BJ (cell line): ENCODE measurements around the gene DUSP6. TPM values are rescaled to one million over a fixed set of nuclear protein-coding genes. Genes with fewer than 3 reads are reported as not detected.

Experiments used
- CTCF ChIA-PET: fragments of 350-600 bp; formaldehyde crosslinking; extraction: SDS; loops from one replicate; lab custom pipeline; 2021; ENCODE audit warnings: antibody characterized with exemption, inconsistent platforms; lab: Yijun Ruan, JAX
- POLR2A ChIA-PET: fragments of 300-600 bp; sonication (Branson Sonifier 250); formaldehyde crosslinking; extraction: SDS; loops from one replicate; lab custom pipeline; 2021; ENCODE audit warnings: antibody characterized with exemption; lab: Charles Lee
- DNase-seq: peaks from one replicate; pipeline ENCODE4 v3.0.0-alpha.2; 2011; ENCODE audit warnings: low read depth
- H3K27me3 ChIP-seq: 2 replicates; pipeline ENCODE4 v1.6.0; 2011; ENCODE audit warnings: low read length; ENCODE audit not compliant: control insufficient read depth, insufficient read depth
- H3K36me3 ChIP-seq: 2 replicates; pipeline ENCODE4 v1.5.1; 2011; ENCODE audit warnings: low read length; ENCODE audit not compliant: control insufficient read depth, insufficient read depth
- H3K4me3 ChIP-seq: 2 replicates; pipeline ENCODE4 v1.5.1; 2011; ENCODE audit warnings: low read depth, mild to moderate bottlenecking, control low read depth, low read length
- polyA plus RNA-seq: library from polyadenylated mRNA; depleted of rRNA; stranded (reverse); fragments of >200 nt; gene quantifications from 2 replicates; pipeline ENCODE4 v1.2.3, GENCODE V29; 2011
- TF ChIP-seq, protein P1 (sequence below): IDR thresholded peaks from 2 replicates; pipeline ENCODE4 v1.5.1; 2011; ENCODE audit warnings: low read depth, mild to moderate bottlenecking, control low read depth, inconsistent platforms, low read length, moderate library complexity; ENCODE audit not compliant: insufficient read depth

Gene DUSP6
- polyA plus RNA-seq, 1 experiment, result 26.6 TPM

DNA sequence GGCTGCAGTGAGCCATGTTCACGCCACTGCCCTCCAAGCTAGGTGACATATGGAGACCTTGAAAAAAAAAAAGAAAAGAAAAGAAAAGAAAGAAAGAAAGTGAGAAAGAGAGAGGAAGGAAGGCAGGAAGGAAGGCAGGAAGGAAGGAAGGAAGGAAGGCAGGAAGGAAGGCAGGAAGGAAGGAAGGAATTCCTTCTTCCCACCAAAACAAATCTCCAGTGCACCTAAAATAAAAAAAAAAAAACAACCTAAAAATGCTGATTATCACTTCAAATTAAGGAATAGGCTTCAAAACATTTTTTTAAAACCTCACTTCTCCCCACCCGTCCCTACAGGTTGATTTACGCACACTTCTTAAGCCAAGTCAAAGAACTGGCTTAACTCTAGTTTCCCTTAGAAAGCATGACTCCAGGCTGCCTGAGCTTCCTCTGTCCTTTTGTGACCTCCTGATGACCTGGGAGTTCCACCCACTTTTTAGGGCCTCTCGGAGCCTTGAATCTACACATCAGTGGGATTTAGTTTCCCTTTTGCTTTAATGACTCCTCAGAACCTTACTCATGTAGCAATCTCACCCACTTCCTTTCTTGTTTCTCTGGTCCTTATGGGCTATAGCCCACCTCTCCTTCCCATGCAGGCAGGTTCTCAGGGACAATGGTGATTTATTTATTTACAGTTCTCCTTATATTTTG is 18.6 kb downstream of the DUSP6 start:
- no peak overlapping the region for H3K4me3 ChIP-seq
- no peaks in the 10 kb centered on the region for H3K27me3 ChIP-seq
- no peak for DNase-seq
- CTCF ChIA-PET, result no interaction called here
- TF ChIP-seq, protein P1, sequence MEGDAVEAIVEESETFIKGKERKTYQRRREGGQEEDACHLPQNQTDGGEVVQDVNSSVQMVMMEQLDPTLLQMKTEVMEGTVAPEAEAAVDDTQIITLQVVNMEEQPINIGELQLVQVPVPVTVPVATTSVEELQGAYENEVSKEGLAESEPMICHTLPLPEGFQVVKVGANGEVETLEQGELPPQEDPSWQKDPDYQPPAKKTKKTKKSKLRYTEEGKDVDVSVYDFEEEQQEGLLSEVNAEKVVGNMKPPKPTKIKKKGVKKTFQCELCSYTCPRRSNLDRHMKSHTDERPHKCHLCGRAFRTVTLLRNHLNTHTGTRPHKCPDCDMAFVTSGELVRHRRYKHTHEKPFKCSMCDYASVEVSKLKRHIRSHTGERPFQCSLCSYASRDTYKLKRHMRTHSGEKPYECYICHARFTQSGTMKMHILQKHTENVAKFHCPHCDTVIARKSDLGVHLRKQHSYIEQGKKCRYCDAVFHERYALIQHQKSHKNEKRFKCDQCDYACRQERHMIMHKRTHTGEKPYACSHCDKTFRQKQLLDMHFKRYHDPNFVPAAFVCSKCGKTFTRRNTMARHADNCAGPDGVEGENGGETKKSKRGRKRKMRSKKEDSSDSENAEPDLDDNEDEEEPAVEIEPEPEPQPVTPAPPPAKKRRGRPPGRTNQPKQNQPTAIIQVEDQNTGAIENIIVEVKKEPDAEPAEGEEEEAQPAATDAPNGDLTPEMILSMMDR, result no peak
- POLR2A ChIA-PET, result no interaction called here
- H3K36me3 ChIP-seq, result no peaks in the 10 kb centered on the region

DNA sequence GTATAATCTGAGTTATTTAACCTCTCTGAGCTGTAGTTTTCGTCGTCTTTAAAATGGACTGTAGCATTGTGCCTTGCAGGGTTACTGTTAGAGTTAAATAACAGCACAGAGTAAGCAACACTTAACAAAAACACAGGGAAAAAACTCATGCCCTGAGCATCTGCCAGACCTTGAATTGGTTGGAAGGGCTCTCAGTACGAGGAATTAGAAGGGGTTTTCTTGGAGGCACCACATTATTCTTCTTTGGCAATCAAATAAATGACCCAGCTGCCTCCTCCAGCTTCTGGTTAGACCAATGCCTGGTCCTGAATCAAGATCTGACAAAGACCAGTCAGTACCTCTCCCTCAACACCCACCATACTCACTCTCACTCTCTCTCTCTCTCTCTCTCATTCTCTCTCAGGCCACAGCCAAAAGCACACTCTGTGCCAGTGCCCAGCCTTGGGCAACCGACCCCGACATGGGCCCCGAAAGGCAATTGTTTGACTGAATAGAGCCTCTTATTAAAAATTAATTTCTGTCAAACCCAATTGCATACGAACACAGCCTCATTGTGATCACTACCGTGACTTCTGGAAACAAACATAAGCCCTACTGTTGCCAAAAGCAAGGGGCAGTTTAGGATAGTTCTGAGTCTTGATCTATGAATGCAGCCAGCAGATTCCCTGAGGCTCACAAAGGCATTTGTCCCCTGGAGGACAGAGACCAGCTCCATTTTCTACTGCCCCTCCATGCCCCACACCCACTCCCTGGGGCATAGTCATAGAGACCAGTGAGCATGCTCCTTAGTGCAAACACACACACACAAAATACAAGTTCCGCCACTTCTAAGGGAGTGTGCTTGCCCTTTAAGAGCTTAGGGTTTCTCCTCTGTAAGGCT is 23.9 kb downstream of the DUSP6 start:
- ChIA-PET POLR2A (no interaction called here), CTCF (no interaction called here)
- no peaks in the 10 kb centered on the region for H3K27me3 ChIP-seq
- no peak for DNase-seq
- H3K4me3 ChIP-seq, result no peak overlapping the region
- TF ChIP-seq, protein P1, result no peak
- H3K36me3 ChIP-seq, result no peaks in the 10 kb centered on the region

DNA sequence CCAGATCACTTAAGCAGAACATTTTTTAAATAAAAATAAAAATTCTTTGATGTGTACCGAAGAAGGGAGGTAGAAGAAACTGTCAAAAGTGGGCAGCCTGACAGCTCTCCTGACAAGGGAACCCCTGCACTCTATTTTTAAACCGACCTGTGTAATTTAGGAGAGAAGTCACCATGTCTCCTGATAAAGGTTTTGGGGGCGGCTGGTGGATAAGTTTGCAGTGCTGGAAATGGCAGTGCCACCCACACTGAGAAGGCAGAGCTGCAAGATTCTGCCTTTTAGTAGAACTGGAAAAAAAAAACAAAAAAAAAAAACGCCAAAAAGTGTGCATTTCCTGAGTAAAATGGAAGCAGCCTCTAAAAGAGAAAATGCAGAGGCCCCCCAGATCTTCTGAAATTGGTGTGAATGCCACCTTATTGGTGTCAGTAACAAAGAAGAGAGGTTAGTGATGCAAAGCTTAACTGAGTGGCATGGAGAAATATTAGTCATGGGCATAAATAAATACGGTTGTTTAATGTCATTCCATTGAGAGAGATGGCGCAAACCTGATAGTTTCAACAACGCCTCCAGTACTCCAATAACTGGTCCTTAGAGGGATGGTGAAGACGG is 24.7 kb downstream of the DUSP6 start:
- no peak overlapping the region for H3K4me3 ChIP-seq
- ChIA-PET CTCF (no interaction called here), POLR2A (interaction anchor here (0.6 kb wide), 1 partner anchor 988 kb away, joined by 9 read pairs; no protein-coding TSS in a partner anchor)
- TF ChIP-seq, protein P1, result no peak
- no peak for DNase-seq
- H3K36me3 ChIP-seq, result no peaks in the 10 kb centered on the region
- H3K27me3 ChIP-seq, result no peaks in the 10 kb centered on the region

DNA sequence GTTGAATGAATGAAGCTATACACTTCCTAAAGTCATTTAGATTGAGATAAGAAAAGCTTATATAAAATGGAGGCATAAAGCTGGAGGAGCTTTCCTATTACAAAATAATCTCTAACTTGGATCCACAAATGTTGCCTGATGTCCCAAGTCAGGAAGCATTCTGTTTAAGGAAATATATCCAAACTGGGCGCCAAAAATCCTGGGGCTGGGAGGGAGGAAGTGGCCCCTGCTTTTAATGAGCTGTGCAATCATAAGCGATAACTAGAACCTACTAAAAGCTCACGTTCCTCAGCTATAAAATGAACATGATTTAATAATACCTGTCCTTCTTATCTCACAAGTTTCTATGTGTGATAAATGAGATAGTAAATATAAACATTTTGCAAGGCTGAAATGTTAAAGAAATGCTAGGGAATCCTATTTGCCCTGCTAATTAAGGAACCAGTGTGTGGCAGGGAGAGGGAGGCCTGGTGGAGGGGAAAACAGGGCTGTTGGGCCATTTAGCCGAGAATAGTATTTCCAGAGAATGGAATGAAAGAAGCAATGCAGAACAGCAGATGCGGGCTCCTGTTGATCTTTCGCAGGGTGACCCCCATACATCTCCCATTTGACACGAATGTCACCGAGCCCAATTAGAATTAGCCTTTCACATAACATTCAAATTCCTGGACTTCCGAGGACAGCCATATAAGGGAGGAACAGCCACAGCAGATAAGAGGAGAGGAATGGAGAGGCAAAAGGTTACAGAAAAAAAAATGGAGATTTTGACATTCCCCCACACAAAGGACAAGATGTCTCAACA is 25.9 kb downstream of the DUSP6 start:
- Histone ChIP-seq H3K4me3 (no peak overlapping the region), H3K27me3 (no peaks in the 10 kb centered on the region), H3K36me3 (no peaks in the 10 kb centered on the region)
- ChIA-PET CTCF (interaction anchor here (0.8 kb wide), 1 partner anchor 9 kb away, joined by 3 read pairs; no protein-coding TSS in a partner anchor), POLR2A (no interaction called here)
- DNase-seq, result no peak
- TF ChIP-seq, protein P1, result no peak
